PC-3 (cell line): ENCODE measurements around the gene REXO4.

Source experiments
- CTCF ChIP-seq: fragments of 300-600 bp; sonication (generic); conservative IDR thresholded peaks from 2 replicates; pipeline ENCODE4 v1.5.1; 2017; ENCODE audit warnings: antibody characterized with exemption, low read depth, mild to moderate bottlenecking, low read length
- EZH2 ChIP-seq: fragments of 300-600 bp; sonication (generic); IDR thresholded peaks from one replicate; pipeline ENCODE4 v1.6.1; 2017; ENCODE audit warnings: antibody characterized with exemption, mild to moderate bottlenecking, low read length; ENCODE audit not compliant: unreplicated experiment

GRCh38 chr9:133424187-133424586 is 6.4 kb upstream of the REXO4 start:
- TF ChIP-seq CTCF (no peak), EZH2 (no peak)
